GM23248 (cell line): ENCODE results near the gene SP4.

ENCODE experiments used
- EZH2 ChIP-seq: fragments of 200-600 bp; sonication (generic); IDR thresholded peaks from 2 replicates; pipeline ENCODE4 v1.6.1; 2018; ENCODE audit warnings: antibody characterized with exemption, mild to moderate bottlenecking; ENCODE audit not compliant: insufficient read depth, poor library complexity, severe bottlenecking
- EZH2phosphoT487 ChIP-seq: fragments of 200-600 bp; sonication (generic); IDR thresholded peaks from 2 replicates; pipeline ENCODE4 v1.6.1; 2018; ENCODE audit warnings: antibody characterized with exemption, moderate library complexity, mild to moderate bottlenecking, low read depth; ENCODE audit not compliant: insufficient read depth

- TF ChIP-seq EZH2 (no peak), EZH2phosphoT487 (no peak)
These were observed 96.8 kb downstream of the SP4 start for GRCh38 chr7:21524680-21525079.
